Spleen (tissue), 11 donors: ENCODE results near the gene CFAP57. TPM values are rescaled to one million over a fixed set of nuclear protein-coding genes. Genes with fewer than 3 reads are reported as not detected.
A peak's percentile ranks its signal among the peaks of the same experiment; 100 is the strongest.

Experiments
- DNase-seq: peaks from one replicate; pipeline ENCODE4 v3.0.0-alpha.2; 2020
- H3K27ac ChIP-seq, 8 donors: fragments of 200-600 bp; sonication (generic) in 7 of 8; 1 replicate in 4 of 8; 2 replicates in 4 of 8; pipeline versions ENCODE4 v1.5.0 to v1.8.0; 2016 to 2021; ENCODE audit warnings: inconsistent platforms in 4 of 8, mild to moderate bottlenecking in 4 of 8, moderate library complexity in 1 of 8
- H3K27me3 ChIP-seq, 7 donors: fragments of 200-600 bp; sonication (generic) in 6 of 7; replicated peaks in 1 of 7; 1 replicate in 4 of 7; 2 replicates in 3 of 7; pipeline versions ENCODE4 v1.5.0 to v1.8.0; 2016 to 2021; ENCODE audit warnings: inconsistent platforms in 3 of 7, mild to moderate bottlenecking in 1 of 7
- H3K36me3 ChIP-seq, 6 donors: fragments of 200-600 bp; sonication (generic) in 5 of 6; 1 replicate in 4 of 6; 2 replicates in 2 of 6; pipeline versions ENCODE4 v1.5.0 to v1.8.0; 2016 to 2021; ENCODE audit warnings: inconsistent platforms in 2 of 6
- H3K4me1 ChIP-seq, 6 donors: fragments of 200-600 bp; sonication (generic) in 5 of 6; 1 replicate in 3 of 6; 2 replicates in 3 of 6; pipeline versions ENCODE4 v1.5.0 to v1.8.0; 2016 to 2021; ENCODE audit warnings: inconsistent platforms in 3 of 6
- H3K4me3 ChIP-seq, 8 donors: fragments of 200-600 bp; sonication (generic) in 7 of 8; 1 replicate in 4 of 8; 2 replicates in 4 of 8; pipeline versions ENCODE4 v1.5.0 to v1.8.0; 2016 to 2021; ENCODE audit warnings: inconsistent platforms in 4 of 8, mild to moderate bottlenecking in 4 of 8, moderate library complexity in 2 of 8
- H3K9me3 ChIP-seq, 8 donors: fragments of 200-600 bp; sonication (generic) in 7 of 8; 1 replicate in 4 of 8; 2 replicates in 4 of 8; pipeline versions ENCODE4 v1.5.0 to v1.8.0; 2016 to 2021; ENCODE audit warnings: inconsistent platforms in 4 of 8
- POLR2A ChIP-seq, 3 donors: fragments of 450-650 bp; IDR thresholded peaks; one replicate each; pipeline ENCODE4 v1.5.1; 2017; ENCODE audit warnings: antibody characterized with exemption in 3 of 3, mild to moderate bottlenecking in 1 of 3
- POLR2AphosphoS5 ChIP-seq, 3 donors: sonication (generic); formaldehyde crosslinking; IDR thresholded peaks; one replicate each; pipeline ENCODE4 v1.5.1; 2017; ENCODE audit warnings: antibody characterized with exemption in 3 of 3
- WGBS, 5 donors: extraction: QIAGEN DNeasy Blood & Tissue Kit in 3 of 5; methylation state at CpG; one replicate each; pipeline versions ENCODE4 v1.1.5 to v1.1.7; 2013 to 2018; 5-methylcytosine and 5-hydroxymethylcytosine counted together
- intact Hi-C: fragments of 100-400 bp; cut with DNase I; formaldehyde crosslinking; loops from one replicate; pipeline ENCODE4 v1.15.0; 2023; ENCODE audit warnings: low total_unique reads
- polyA plus RNA-seq, 3 donors: library from polyadenylated mRNA; stranded (reverse); fragments of 200-250 nt; gene quantifications; one replicate each; pipeline ENCODE4 v1.2.1, GENCODE V29; 2013
- total RNA-seq, 7 donors: library from RNA; depleted of rRNA in 3 of 7; stranded (reverse); fragments of >200 nt in 3 of 7; fragmentation: NEBNext Ultra II Directional in 4 of 7; extraction: Animal tissue kit (Norgen Biotek cat#: 25700) in 4 of 7; gene quantifications; one replicate each; pipeline versions ENCODE4 v1.1.0 to v1.2.1, GENCODE V29; 2016 to 2021
- TF ChIP-seq, protein P1 (sequence below), 11 experiments: fragments of 200-600 bp in 7 of 11; fragments of 450-650 bp in 4 of 11; sonication (generic) in 4 of 11; IDR thresholded peaks in 8 of 11; conservative IDR thresholded peaks in 3 of 11; 1 replicate in 7 of 11; 2 replicates in 4 of 11; pipeline versions ENCODE4 v1.4.0 to v1.8.0; 2016 to 2021; ENCODE audit warnings: antibody characterized with exemption in 11 of 11, inconsistent platforms in 4 of 11, mild to moderate bottlenecking in 1 of 11
- donor health status: healthy with polysubstance abuse.
- donor health status: DM: no; HTN: no; CAD: no; lungs with moderate emphysema.
- donor health status: DM: no; HTN: no; CAD: no.
- donor health status: Bipolar disorder and iron deficiency.
- donor health status: healthy.
- donor health status: DM: no; HTN: no; CAD: no.
- donor health status: DM: yes; HTN: yes; CAD: no.

CFAP57 gene
- total and polyA plus RNA-seq, 10 donors = 0.03 to 0.07 (median 0.05) TPM; not detected in 7

DNA sequence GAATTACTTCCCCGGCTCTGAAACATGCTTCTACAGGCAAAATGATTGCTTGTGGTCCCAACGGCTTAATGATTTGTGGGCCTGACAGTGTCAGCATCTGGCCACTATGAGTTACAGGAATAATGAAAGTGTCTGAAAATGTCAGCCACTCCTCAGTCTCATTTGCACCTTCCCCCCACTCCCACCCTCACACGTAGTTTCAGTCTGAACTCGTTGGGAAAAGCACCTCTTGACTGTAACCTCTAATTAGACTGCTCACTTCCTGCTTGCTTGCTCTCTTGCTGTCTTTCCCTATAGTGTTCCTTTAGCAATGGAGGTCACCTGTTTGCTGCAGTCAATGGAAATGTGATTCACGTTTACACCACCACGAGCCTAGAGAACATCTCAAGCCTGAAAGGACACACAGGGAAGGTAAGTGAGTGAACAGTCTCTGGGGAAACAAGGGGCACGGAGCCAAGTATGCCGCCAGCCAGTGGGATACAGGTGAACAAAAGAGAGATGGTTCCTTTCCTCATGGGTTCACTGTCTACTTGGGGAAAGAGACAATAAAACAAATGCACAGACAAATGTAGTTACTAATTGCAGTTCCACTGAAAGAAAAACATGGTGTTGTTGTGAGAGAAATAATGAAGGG, 27.1 kb downstream of the CFAP57 start:
- Histone ChIP-seq H3K9me3 (peaks cover 0 to 21% (median 16%) of the 10 kb centered on the region in 8 donors), H3K4me3 (no peak overlapping the region), H3K27ac (no peak overlapping the region), H3K36me3 (no peaks in the 10 kb centered on the region), H3K27me3 (peaks cover 0 to 6% (median 0%) of the 10 kb centered on the region in 7 donors), H3K4me1 (no peaks in the 10 kb centered on the region)
- no peak for DNase-seq
- intact Hi-C loops = no loop called here
- WGBS, 5 donors = 56 to 67% (median 64%) methylated on average over 8 of the region's 8 CpGs
- TF ChIP-seq POLR2AphosphoS5 (IDR thresholded peaks at IDR 0.05) (no peak), POLR2A (IDR thresholded peaks at IDR 0.05) (no peak)
- TF ChIP-seq, protein P1, sequence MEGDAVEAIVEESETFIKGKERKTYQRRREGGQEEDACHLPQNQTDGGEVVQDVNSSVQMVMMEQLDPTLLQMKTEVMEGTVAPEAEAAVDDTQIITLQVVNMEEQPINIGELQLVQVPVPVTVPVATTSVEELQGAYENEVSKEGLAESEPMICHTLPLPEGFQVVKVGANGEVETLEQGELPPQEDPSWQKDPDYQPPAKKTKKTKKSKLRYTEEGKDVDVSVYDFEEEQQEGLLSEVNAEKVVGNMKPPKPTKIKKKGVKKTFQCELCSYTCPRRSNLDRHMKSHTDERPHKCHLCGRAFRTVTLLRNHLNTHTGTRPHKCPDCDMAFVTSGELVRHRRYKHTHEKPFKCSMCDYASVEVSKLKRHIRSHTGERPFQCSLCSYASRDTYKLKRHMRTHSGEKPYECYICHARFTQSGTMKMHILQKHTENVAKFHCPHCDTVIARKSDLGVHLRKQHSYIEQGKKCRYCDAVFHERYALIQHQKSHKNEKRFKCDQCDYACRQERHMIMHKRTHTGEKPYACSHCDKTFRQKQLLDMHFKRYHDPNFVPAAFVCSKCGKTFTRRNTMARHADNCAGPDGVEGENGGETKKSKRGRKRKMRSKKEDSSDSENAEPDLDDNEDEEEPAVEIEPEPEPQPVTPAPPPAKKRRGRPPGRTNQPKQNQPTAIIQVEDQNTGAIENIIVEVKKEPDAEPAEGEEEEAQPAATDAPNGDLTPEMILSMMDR (IDR thresholded peaks at IDR 0.05 in 8 of 11, conservative IDR thresholded peaks at IDR 0.05 in 3 of 11) = no peak

DNA sequence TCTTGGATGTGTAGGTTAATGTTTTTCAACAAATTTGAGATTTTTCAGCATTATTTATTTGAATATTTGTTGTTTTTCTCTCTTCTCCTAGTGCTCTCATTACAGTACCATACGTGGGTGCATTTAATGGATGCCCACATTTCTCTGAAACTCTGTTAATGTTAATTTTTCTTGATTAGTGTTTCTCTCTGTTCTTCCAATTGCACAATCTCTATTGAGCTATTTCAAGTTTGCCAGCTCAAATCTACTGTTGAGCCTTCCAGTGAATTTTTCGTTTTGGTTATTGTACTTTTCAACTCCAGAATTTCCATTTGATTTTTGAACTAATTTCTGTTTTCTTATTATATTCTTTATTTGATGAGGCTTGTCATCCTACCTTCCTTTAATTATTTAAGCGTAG, 31.7 kb downstream of the CFAP57 start:
- H3K27ac ChIP-seq = no peak overlapping the region
- WGBS, 5 donors = 65 to 96% (median 92%) methylated on average over 3 of the region's 3 CpGs

DNA sequence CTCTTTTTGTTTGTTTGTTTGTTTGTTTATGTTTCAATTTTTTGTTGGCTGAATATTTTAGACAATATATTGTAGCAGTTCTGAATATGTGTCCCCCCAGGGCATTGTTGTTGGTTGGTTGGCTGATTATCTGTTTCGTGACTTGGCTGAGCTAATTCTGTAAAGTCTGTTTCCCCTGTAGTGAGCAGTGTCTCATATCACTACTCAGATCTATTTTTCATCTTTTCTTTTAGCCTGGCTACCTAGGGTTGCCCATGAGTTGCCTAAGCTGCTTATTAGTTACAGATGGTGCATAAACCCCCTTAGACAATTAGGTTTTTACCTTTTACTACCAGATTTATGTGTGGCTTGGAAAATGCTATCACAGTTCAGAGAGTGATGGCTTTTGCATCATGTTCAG, 32.3 kb downstream of the CFAP57 start:
- peaks cover 0 to 22% (median 12%) of the 10 kb centered on the region in 6 donors for H3K4me1 ChIP-seq
- H3K27ac ChIP-seq = no peak overlapping the region
- H3K9me3 ChIP-seq = peaks cover 0 to 13% (median 7%) of the 10 kb centered on the region in 8 donors
- H3K27me3 ChIP-seq = no peaks in the 10 kb centered on the region
- H3K4me3 ChIP-seq = no peak overlapping the region
- H3K36me3 ChIP-seq = no peaks in the 10 kb centered on the region
- DNase-seq = no peak
- intact Hi-C loops = no loop called here
- TF ChIP-seq, protein P1 (IDR thresholded peaks at IDR 0.05 in 8 of 11, conservative IDR thresholded peaks at IDR 0.05 in 3 of 11) = no peak
- no peak for TF ChIP-seq POLR2AphosphoS5 (IDR thresholded peaks at IDR 0.05)
- TF ChIP-seq POLR2A (IDR thresholded peaks at IDR 0.05) = no peak
- 79 to 97% (median 87%) methylated on average over 1 of the region's 1 CpG for WGBS, 5 donors

More for the DNA sequence above, 31.7 kb downstream of the CFAP57 start:
- DNase-seq = no peak
- H3K4me1 ChIP-seq = peaks cover 0 to 22% (median 12%) of the 10 kb centered on the region in 6 donors
- intact Hi-C loops = no loop called here
- no peak for TF ChIP-seq POLR2A (IDR thresholded peaks at IDR 0.05)
- TF ChIP-seq, protein P1 (IDR thresholded peaks at IDR 0.05 in 8 of 11, conservative IDR thresholded peaks at IDR 0.05 in 3 of 11) = no peak
- no peak for TF ChIP-seq POLR2AphosphoS5 (IDR thresholded peaks at IDR 0.05)
- no peaks in the 10 kb centered on the region for H3K36me3 ChIP-seq
- H3K27me3 ChIP-seq = no peaks in the 10 kb centered on the region
- H3K9me3 ChIP-seq = peaks cover 0 to 13% (median 7%) of the 10 kb centered on the region in 8 donors
- no peak overlapping the region for H3K4me3 ChIP-seq

DNA sequence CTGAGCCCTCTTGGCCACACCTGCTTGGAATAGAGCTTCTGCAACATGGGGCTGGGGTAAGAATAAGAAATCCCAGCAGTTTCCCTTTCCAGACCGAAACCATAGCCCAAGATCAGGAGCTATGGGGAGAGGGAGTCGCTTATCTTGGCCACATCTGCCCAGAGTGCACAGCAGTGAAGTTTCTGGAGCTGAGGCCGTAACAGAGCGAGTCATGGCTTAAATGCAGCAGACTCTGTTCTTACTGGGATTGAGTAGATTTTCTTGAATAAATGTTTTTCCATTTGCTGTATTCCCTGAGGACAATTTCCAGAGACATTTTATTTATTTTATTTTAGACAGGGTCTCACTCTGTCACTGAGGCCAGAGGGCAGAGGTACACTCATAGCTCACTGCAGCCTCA, 33.5 kb downstream of the CFAP57 start:
- WGBS, 5 donors = 75 to 96% (median 91%) methylated on average over 4 of the region's 4 CpGs
- intact Hi-C loops = no loop called here
- H3K4me1 ChIP-seq = peaks cover 0 to 22% (median 12%) of the 10 kb centered on the region in 6 donors
- H3K36me3 ChIP-seq = no peaks in the 10 kb centered on the region
- peak overlapping the region in 1 of 8 donors; percentile 53 for H3K27ac ChIP-seq
- TF ChIP-seq, protein P1 (IDR thresholded peaks at IDR 0.05 in 8 of 11, conservative IDR thresholded peaks at IDR 0.05 in 3 of 11) = no peak
- TF ChIP-seq POLR2A (IDR thresholded peaks at IDR 0.05) (no peak), POLR2AphosphoS5 (IDR thresholded peaks at IDR 0.05) (no peak)
- H3K27me3 ChIP-seq = no peaks in the 10 kb centered on the region
- H3K9me3 ChIP-seq = peaks cover 0 to 13% (median 7%) of the 10 kb centered on the region in 8 donors
- no peak for DNase-seq
- H3K4me3 ChIP-seq = no peak overlapping the region
